Loucy (cell line): ENCODE data around the gene CUX1.
A peak's percentile ranks its signal among the peaks of the same experiment; 100 is the strongest.

Experiments used
- H2AFZ ChIP-seq: fragments of 200-600 bp; sonication (generic); 2 replicates; pipeline ENCODE4 v1.6.0; 2016; ENCODE audit warnings: antibody characterized with exemption, mild to moderate bottlenecking, low read length, moderate library complexity
- H3F3A ChIP-seq: fragments of 200-600 bp; 2 replicates; pipeline ENCODE4 v1.6.0; 2016; ENCODE audit warnings: antibody characterized with exemption, low read depth, mild to moderate bottlenecking
- H3K27me3 ChIP-seq: fragments of 200-600 bp; sonication (generic); 2 replicates; pipeline ENCODE4 v1.6.1; 2014; ENCODE audit warnings: low read length, mild to moderate bottlenecking; ENCODE audit not compliant: insufficient read depth, poor library complexity, severe bottlenecking
- H3K36me3 ChIP-seq: fragments of 200-600 bp; sonication (generic); 2 replicates; pipeline ENCODE4 v1.6.1; 2016; ENCODE audit warnings: low read length; ENCODE audit not compliant: insufficient read depth
- H3K4me1 ChIP-seq: fragments of 200-600 bp; sonication (generic); 2 replicates; pipeline ENCODE4 v1.5.1; 2014; ENCODE audit warnings: low read length, mild to moderate bottlenecking; ENCODE audit not compliant: insufficient read depth, poor library complexity, severe bottlenecking
- H3K4me2 ChIP-seq: fragments of 200-600 bp; sonication (generic); 2 replicates; pipeline ENCODE4 v1.6.0; 2014; ENCODE audit warnings: antibody characterized with exemption, low read length, low read depth, mild to moderate bottlenecking; ENCODE audit not compliant: poor library complexity, severe bottlenecking
- H3K4me3 ChIP-seq: fragments of 200-600 bp; sonication (generic); 2 replicates; pipeline ENCODE4 v1.5.1; 2014; ENCODE audit warnings: low read length, mild to moderate bottlenecking, mixed read lengths; ENCODE audit not compliant: poor library complexity, severe bottlenecking
- H3K79me2 ChIP-seq: fragments of 200-600 bp; sonication (generic); 2 replicates; pipeline ENCODE4 v1.6.1; 2014; ENCODE audit warnings: low read length; ENCODE audit not compliant: insufficient read depth
- H3K9ac ChIP-seq: fragments of 200-600 bp; sonication (generic); 2 replicates; pipeline ENCODE4 v1.6.0; 2014; ENCODE audit warnings: mild to moderate bottlenecking, low read depth, low read length, moderate library complexity; ENCODE audit not compliant: poor library complexity, severe bottlenecking
- H3K9me2 ChIP-seq: fragments of 200-600 bp; sonication (generic); replicated peaks from 2 replicates; pipeline ENCODE4 v1.6.1; 2016; ENCODE audit warnings: low read depth, low read length, mixed read lengths
- H3K9me3 ChIP-seq: fragments of 200-600 bp; sonication (generic); 2 replicates; pipeline ENCODE4 v1.6.1; 2014; ENCODE audit warnings: mild to moderate bottlenecking, antibody characterized with exemption, low read length, low read depth; ENCODE audit not compliant: insufficient read depth
- H4K20me1 ChIP-seq: fragments of 200-600 bp; sonication (generic); 2 replicates; pipeline ENCODE4 v1.6.0; 2014; ENCODE audit warnings: antibody characterized with exemption, low read length, mild to moderate bottlenecking; ENCODE audit not compliant: insufficient read depth, poor library complexity, severe bottlenecking
- EZH2phosphoT487 ChIP-seq: fragments of 200-600 bp; IDR thresholded peaks from 2 replicates; pipeline ENCODE4 v1.6.1; 2018; ENCODE audit warnings: antibody characterized with exemption, mild to moderate bottlenecking, moderate library complexity, borderline replicate concordance
- TF ChIP-seq, protein P1 (sequence below): fragments of 200-600 bp; sonication (generic); conservative IDR thresholded peaks from 2 replicates; pipeline ENCODE4 v1.5.1; 2014; ENCODE audit warnings: mild to moderate bottlenecking, antibody characterized with exemption, low read length

The CUX1 gene

DNA sequence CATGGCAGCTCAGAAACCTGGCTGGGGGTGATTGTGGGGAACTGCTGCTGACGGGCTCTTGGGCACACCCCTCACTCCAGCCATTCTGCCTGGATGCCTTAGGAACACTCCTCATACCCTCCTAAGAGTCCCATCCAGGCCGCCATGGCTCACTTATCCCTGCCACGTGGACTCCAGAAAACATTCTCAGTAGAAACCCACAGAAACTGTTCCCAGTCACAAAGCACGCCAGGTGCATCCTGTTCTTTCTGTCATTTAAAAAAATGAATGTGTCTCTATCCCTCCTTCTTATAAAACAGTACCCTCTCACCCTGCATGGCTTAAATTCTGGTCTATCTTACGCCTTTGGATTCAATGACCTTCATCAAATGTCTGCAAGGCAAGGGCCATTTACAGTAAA, 177.7 kb downstream of the CUX1 start:
- no peaks in the 10 kb centered on the region for H3F3A ChIP-seq
- H3K79me2 ChIP-seq, result peaks cover 71% of the 10 kb centered on the region; the same call in 1 of the 2 replicates
- peaks cover 31% of the 10 kb centered on the region for H3K4me1 ChIP-seq
- H3K27me3 ChIP-seq, result no peaks in the 10 kb centered on the region
- no peaks in the 10 kb centered on the region for H3K9me2 ChIP-seq
- TF ChIP-seq EZH2phosphoT487, result no peak
- TF ChIP-seq, protein P1, sequence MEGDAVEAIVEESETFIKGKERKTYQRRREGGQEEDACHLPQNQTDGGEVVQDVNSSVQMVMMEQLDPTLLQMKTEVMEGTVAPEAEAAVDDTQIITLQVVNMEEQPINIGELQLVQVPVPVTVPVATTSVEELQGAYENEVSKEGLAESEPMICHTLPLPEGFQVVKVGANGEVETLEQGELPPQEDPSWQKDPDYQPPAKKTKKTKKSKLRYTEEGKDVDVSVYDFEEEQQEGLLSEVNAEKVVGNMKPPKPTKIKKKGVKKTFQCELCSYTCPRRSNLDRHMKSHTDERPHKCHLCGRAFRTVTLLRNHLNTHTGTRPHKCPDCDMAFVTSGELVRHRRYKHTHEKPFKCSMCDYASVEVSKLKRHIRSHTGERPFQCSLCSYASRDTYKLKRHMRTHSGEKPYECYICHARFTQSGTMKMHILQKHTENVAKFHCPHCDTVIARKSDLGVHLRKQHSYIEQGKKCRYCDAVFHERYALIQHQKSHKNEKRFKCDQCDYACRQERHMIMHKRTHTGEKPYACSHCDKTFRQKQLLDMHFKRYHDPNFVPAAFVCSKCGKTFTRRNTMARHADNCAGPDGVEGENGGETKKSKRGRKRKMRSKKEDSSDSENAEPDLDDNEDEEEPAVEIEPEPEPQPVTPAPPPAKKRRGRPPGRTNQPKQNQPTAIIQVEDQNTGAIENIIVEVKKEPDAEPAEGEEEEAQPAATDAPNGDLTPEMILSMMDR, result no peak
- H4K20me1 ChIP-seq, result peaks cover 14% of the 10 kb centered on the region
- no peak overlapping the region for H3K4me3 ChIP-seq
- peak overlapping the region; percentile 40 for H3K4me2 ChIP-seq
- H3K9ac ChIP-seq, result no peak overlapping the region
- no peaks in the 10 kb centered on the region for H3K9me3 ChIP-seq
- peaks cover 1% of the 10 kb centered on the region; the same call in 1 of the 2 replicates for H3K36me3 ChIP-seq
- no peak overlapping the region for H2AFZ ChIP-seq

- H3K79me2 ChIP-seq, result peaks cover 81% of the 10 kb centered on the region
- peak overlapping the region; percentile 35 for H3K9ac ChIP-seq
- H4K20me1 ChIP-seq, result peaks cover 13% of the 10 kb centered on the region
- H3K9me3 ChIP-seq, result no peaks in the 10 kb centered on the region
- H3F3A ChIP-seq, result no peaks in the 10 kb centered on the region
- no peak overlapping the region for H3K4me3 ChIP-seq
- H2AFZ ChIP-seq, result no peak overlapping the region
- no peaks in the 10 kb centered on the region for H3K9me2 ChIP-seq
- H3K27me3 ChIP-seq, result no peaks in the 10 kb centered on the region
- H3K4me2 ChIP-seq, result peak overlapping the region; percentile 21
- H3K4me1 ChIP-seq, result peaks cover 24% of the 10 kb centered on the region
- TF ChIP-seq, protein P1, result no peak
- TF ChIP-seq EZH2phosphoT487, result no peak
- no peaks in the 10 kb centered on the region for H3K36me3 ChIP-seq
Observed at GRCh38 chr7:101996131-101996691, 178.8 kb downstream of the CUX1 start.

DNA sequence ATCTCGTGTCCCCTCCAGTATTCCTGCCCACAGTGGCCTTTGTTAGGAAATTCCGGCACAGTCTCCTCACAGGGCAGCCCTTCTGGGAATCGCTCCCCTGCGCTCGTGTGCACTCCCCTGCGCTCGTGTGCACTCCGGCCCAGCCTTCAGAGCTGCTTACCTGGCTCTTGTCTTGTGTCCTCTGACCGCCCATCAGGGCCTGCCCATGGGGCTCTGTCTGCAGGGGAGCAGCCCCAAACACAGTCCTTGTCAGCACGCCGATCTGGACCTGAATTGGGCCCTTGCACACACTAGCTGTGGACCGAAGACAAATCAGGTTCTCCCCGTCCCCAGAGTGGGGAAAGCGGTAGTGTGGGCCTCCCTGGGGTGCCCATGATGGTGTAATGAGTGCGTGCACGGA, 179.4 kb downstream of the CUX1 start:
- Histone ChIP-seq H3F3A (no peaks in the 10 kb centered on the region), H3K4me2 (no peak overlapping the region), H3K4me3 (no peak overlapping the region), H3K9ac (no peak overlapping the region), H3K9me2 (no peaks in the 10 kb centered on the region), H3K79me2 (peaks cover 82% of the 10 kb centered on the region), H4K20me1 (peaks cover 11% of the 10 kb centered on the region), H2AFZ (no peak overlapping the region), H3K27me3 (no peaks in the 10 kb centered on the region), H3K36me3 (no peaks in the 10 kb centered on the region), H3K9me3 (no peaks in the 10 kb centered on the region), H3K4me1 (peaks cover 24% of the 10 kb centered on the region)
- TF ChIP-seq EZH2phosphoT487, result no peak
- TF ChIP-seq, protein P1, result no peak
